ENCODE measurements around the gene HOXA4.

The HOXA4 gene

DNA sequence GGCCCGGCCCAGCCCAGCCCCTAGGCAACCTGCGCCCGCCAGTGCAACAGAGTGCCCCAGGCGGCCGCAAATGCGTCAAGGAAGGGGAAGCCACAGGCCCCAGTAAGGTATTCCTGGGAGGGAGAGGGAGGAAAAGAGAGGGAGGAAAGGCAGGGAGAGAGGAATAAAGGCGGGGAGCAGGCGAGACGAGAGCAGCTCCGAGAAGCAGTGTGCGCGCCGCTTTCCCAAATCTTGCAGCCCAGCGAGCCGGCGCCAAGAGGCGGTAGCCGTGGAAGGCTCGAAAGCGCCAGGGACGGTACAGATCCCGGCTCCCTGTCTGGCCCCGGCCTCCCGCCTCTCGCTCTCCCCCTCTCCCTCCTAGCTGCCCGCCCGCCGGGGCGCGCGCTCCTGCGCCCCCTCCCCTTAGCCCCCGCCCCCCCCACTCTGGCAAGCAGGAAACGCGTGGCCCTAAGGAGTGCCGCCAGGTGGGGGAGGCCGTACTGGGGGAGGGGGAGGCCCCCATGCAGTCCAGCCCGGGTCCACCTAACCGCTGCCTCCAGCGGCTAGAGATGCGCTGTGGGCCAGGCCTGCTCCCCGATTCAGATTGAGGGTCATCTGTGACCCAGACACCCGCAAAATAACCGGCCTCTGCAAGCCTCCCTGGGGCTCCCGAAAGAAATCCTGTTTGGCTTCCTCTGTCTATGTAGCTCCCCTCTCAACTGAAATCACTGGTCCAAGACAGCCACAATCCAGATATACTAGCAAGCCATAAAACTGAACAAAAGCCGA lies 39.3 kb upstream of the HOXA4 start:
- no peak for DNase-seq

DNA sequence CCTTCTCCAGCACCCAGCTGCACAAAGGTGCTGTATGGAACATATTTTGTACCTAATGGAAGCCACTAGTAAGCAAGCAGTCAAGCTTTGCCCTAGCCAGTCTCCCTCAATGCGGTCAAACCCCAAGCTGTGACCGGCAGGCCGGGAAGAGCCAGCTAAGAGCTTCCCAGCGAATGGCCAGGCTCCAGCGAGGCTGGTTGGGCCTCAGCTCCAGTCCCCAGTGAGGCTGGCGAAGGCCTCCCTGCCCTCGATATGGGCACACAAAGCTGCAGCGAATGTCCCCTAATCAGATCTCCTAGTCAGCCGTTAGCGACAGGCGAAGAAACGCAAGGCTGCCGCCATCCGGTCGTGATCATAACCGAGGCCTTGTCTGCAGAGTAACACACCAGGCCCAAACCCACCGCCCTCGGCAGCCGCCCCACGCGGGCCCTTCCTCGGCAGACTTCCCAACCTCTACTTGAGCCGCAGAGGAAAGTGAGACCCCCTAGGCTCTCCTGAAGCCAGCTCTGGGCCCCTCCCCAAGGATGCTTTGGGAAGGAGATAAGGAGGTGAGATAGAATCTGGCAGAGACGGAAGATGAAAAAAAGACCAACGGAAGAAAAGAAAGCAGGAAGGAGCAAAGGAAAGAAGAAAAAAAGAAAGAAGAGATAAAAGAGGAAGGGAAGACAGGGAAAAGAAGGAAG lies 37.8 kb upstream of the HOXA4 start:
- no peak for DNase-seq

DNA sequence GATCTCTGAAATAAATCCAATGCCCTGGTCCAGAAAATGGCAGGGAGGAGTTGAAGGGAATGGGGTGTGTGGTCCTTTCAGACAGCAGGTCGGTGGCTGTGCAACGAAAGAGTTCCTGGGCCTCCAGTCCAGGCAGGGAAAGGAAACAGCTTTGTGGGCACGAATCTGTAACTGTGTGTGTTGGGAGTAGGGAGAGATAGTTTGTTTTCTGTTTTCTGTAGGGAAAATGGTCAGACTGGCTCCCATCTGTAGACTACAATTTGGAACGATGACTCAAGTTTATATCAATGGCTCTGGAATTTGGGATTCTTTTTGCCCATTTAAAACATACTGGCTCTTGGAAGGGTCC lies 37.3 kb upstream of the HOXA4 start:
- no peak for DNase-seq

DNA sequence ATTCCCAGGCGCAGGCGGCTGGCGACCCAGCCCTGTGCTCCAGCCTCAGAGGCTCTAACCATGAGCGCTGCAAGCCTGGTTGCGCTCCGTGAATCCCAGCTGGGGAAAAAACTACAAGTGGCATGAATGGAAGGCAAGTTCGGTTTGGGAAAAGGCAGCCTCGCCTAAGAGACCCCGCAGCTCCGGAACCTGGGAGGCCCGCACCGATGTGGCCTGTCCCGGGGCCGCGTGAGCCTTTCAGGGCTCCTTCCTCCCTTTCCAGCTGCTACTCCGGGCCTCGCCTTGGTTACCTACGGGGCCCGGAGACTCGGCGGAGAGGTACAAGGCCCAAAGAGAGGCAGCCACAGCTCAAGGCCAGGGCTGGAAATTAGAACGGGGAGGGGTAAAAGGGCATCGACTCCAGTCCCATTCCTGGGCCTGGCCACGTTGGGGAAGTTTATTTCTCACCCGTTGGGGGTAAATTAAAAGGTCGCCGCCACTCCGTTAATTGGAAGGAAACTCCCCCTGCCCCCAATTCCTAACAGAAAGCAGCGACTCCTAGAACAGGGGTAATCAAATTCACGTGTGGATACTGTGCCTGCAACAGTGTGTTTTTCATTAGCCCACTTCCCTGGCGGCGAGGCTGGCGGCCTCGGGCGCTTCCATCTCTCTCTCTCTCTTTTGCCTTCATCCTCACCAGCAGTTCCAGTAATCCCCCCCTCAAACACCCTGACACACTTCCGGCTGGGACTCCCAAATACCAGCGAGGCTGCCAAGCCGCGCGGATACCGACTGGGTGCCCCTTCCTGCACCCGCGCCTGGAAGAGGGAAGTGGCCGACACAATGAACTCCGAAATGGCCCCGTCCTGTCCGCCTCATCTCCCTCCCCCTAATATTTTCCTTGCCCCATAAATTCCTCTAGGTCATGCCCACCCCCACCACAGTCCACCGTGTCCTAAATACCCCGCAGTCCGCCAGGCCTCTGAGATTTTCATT lies 36.3 kb upstream of the HOXA4 start:
- no peak for DNase-seq

DNA sequence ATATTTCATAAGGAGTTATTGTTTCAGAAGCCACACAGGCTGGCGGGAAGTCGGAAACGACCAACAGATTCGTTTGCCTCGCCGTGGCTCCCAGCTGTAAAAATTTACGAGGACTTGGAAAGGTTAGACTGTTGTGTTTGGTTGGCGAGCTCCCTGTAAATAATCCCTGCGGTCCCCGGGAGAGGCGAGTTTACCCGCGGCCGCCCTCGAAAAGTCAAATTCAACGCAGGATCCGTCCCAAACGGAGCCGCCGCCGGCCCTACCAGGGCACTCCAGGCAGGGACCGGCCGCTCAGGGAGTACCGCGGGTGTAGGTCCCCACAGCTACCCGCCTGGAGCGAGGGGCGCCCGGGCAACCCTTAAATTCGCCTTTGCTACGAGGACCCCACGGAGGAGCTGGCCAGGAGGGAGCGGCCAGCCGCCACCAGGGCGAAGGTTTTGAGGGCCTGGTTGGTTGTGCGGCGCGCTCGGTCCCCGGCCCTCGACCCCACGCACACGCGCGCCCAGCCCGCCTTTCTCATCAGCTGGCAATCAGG lies 35.5 kb upstream of the HOXA4 start:
- DNase-seq = no peak

DNA sequence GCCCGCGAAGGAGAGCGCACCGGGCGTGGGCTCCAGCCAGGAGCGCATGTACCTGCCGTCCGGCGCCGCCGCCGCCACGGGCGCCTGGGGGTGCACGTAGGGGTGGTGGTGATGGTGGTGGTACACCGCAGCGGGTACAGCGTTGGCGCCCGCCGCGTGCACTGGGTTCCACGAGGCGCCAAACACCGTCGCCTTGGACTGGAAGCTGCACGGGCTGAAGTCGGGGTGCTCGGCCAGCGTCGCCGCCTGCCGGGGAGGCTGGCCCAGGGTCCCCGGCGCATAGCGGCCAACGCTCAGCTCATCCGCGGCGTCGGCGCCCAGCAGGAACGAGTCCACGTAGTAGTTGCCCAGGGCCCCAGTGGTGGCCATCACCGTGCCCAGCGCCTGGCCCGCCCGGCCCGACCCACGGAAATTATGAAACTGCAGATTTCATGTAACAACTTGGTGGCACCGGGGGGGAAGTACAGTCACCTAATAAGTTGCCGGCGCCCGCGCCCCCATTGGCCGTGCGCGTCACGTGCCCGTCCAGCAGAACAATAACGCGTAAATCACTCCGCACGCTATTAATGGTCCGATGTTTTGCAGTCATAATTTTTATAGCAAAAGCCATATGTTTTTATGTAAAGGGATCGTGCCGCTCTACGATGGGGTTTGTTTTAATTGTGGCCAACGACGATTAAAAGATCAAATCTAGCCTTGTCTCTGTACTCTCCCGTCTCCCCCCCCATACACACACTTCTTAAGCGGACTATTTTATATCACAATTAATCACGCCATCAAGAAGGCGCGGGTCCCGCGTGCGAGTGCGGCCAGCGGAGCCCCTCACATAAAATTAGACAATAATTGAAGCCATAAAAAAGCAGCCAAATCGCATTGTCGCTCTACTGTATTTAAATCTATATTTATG lies 34.8 kb upstream of the HOXA4 start, which contains the start of gene HOXA9:
Gene HOXA9 (minus strand): TSS at position 449 of the 907 bp plus-strand sequence. CDS start 80 bp downstream, at position 369.
- no peak for DNase-seq

DNA sequence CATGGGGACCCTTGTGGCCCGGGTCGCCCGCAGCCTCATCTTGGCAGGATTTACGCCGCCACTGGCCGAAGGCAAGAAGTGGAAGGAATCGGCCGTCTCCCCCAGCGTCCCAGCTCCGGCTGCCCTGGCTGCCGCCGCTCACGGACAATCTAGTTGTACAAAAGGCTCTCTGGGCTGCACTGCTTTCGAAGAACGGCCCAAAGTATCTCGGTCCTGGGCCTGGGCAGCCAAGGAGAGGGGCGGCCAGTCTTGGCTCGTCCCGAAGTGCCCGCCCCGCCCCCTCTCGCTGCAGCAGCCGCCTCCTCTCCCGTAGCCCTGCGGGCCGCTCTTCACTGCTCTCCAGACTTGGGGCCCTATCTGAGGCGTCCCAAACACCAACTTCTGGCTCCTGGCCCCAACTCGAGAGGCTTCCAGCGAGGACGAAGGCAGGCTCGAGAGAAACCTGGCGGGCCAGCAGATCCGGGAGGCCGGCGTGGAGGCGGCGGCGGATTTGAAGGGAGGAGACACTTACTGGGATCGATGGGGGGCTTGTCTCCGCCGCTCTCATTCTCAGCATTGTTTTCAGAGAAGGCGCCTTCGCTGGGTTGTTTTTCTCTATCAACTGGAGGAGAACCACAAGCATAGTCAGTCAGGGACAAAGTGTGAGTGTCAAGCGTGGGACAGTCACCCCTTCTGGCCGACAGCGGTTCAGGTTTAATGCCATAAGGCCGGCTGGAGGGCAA lies 34.0 kb upstream of the HOXA4 start:
- no peak for DNase-seq

DNA sequence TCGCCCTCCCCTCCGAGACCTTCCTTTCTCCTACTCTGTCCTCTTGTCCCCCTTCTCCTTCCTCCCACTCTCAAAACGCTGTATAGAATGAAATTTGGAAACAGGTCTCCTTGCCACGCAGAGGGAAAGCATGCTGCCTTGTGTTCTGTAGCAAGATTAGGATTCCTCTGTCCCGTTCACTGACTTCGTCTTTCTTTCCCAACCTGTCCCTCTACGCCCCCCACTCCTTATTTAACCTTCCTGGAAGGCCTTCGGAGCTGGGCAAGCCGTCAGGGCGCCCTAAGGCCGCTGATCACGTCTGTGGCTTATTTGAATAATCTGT lies 33.4 kb upstream of the HOXA4 start:
- DNase-seq = no peak

DNA sequence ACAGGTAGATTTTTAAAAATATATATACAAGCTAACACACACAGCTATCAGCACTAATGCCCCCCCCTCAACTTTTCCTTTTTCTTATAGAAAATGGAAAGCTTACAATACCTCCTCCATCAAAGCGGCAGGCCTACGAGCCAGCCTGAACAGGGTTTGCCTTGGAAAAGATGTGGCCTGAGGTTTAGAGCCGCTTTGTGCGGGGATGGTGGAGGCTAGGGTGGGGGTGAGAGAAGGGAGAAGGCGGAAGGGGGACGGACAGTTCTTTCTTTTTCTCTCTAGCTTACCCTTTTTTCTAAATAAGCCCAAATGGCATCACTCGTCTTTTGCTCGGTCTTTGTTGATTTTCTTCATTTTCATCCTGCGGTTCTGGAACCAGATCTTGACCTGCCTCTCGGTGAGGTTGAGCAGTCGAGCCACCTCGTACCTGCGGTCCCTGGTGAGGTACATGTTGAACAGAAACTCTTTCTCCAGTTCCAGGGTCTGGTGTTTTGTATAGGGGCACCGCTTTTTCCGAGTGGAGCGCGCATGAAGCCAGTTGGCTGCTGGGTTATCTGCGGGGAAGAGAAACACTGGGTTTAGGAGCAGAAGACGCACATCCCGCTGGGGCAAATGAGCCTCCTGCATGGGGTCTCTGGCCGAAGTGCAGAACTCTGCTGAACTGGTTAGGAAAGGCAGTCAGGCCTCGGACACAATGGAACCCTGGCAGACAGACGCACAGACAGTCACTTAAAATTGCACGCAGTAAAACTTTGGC lies 32.9 kb upstream of the HOXA4 start:
- no peak for DNase-seq

DNA sequence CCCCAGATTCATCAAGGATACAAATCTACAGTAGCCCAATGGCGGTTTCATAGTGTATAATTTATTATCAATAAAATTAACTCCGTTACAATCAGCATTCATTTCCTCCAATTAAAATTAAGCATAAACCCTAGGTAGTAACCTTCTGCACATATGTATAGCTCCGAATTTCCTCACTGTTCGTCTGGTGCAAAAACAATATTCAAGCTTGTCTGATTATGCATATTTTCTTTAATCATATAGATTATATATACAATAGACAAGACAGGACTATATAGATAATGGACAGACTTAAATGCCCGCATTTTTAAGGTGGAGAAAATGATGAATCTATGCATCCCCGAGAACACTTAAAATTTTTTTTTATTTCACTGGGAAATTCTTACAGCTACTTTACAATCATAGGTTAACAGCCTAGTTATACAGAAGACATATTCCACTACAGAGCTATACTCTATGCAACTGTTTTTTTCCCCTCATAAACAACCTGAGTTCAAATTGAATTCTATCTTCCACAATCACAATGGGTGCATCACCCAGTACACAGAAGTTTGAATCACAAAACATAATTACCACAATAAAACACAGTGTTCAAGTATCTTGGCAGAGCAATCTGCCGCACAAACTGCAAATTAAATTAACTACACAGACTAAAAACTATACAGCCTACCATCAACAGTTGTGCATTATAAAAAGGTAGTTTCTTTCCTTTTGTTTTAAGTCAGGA lies 32.2 kb upstream of the HOXA4 start:
- DNase-seq = no peak

DNA sequence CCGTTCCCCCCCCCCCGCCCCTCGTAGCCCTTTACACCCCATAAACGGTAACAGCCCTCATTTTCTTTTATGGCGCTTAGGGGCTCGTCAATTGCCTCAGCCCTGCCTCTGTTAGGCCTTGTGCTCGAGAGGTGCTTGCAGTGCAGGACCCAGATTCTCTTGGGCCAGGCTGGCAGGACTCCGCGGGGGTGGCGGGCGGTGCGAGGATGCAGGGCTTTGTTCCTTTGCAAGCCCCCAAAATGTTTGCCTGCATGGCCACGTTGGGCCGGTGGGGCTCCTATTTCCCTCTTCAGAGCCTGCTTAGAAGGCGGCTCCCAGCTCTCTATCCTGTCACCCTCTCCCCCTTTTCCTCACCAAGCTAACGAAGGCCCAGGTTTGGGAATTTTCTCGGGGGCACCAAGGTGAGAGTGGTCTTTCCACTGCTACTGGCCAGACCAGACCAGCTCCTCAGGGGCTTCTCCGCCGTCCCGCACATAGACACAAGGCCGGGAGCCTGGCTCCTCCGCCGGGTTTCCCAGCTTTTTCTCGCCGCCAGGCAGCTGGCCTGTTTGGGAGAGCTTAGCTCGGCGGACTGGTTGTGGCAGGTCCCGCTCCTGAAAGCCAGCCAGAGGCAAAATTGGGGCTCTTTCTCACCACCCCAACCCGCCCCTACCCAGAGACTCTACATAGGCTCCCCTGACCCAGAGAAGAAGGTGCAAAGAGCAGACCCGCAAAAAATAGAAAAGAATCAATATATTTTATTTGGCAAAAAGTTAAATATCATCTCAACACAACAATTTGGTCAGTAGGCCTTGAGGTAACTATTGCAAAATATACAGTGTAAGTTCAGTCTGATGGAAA lies 31.4 kb upstream of the HOXA4 start:
- no peak for DNase-seq

DNA sequence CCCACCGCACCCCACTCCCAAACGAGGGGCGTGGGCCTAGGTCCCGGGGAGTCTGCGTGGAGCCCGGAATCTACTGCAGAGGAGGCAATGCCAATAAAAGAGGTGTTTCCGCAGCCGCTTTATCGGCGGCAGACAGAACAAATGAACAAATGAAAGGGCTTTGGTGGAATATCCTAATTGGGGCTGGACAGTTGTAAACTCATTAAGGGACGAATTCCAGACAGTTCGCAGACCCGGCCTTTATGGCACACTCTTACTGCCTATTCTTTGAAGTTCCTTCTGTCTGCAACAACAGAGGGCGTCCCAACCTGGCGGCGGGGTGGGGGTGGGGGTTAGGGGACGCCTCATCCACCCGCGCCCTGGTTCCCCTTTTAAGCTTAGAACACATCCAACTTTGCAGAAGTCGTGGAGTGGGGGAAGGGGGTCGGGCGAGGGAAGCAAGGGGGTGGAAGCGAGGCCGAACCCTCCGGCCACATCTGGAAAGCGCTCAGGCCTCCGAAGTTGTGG lies 30.7 kb upstream of the HOXA4 start:
- DNase-seq = no peak

DNA sequence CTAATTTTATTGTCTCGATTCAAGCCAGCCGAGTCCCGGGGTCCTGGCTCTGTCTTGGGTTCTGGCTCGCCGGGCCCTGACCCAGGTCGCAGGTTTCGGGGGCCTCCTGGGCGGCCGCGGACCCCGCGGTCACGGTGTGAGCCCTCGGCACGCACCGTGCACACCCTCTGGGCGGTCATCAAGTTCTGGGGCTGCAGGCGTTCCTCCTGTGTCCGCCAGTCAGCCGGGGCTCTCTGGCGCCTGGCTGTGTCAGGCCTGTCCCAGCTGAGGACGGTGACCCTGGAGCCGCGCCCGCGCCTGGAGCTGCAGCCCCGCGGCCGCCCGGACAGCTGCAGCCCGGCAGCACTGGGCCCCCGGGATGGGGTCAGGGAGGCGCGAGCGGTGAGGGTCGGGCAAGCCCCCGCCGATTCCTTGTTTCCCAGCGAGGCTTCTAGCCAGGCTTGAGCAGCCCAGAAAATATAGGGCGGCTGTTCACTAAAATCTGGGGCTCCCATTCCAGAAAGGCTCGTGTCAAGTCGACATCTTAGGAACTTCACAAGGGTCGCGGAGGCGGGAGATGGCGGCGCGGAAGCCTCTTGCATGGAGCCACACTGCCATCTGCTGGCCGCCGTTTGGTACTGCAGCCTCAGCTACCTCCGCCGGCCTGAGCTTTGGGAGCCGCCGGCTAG lies 30.1 kb upstream of the HOXA4 start:
- DNase-seq = peak; percentile 68 to 83 (median 76)

DNA sequence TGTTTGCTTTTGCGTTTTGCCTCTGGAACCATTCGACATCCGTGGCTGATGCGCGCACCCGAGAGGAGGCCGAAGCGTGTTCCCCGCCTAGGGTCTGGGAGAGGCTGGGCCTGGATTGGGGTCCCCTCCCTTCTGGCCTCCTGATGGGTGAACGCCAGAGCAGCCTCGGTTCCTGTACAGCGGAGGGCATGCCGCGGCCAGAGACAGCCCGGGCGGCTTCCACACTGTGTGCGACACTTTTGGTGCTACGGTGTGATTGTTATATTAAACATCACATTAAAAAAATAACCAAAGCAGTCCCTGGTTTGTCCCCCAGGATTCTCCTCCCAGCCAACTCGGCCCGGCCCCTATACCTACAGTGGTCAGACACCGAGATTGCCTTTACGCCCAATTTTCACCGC lies 29.6 kb upstream of the HOXA4 start:
- DNase-seq = no peak

DNA sequence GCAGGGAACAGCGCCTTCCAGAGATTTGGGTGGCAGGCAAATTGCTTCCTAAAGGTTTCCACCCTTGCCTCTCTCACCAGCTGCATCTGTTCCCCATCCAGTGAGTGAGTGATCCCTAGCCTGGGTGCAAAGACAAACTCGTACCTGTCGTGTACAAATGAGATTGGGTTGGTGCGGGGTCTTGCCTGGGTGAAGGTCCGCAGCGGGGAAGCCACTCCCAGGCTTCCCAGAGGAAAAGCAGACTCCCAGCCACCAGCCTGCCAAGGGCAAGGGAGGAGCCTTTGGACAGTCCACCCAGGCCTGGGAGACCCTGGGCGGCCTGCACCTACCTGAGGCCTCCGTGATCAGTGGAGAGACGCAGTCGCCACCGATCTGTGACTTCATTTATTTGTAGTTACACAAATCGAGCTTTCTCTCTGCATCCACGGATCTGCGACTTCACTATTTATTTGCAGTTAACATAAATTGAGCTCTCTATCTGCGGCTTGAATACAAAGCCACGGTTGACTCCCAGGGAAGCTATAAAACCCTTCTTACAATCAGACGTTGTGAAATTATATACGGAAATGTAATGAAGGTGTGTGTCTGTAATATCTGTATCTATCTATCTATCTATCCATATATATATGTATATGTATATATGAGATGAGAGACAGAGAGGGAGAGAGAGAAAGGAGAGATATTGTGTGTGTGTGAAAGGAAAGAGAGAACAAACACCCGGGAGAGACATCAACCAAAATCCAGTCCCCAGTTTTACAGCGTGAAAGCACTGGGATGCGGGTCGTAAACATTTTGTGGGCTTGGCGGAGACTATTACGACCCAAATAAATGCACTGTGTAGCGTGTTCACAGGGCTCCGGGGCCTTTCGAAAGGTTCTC lies 28.9 kb upstream of the HOXA4 start:
- DNase-seq = no peak

DNA sequence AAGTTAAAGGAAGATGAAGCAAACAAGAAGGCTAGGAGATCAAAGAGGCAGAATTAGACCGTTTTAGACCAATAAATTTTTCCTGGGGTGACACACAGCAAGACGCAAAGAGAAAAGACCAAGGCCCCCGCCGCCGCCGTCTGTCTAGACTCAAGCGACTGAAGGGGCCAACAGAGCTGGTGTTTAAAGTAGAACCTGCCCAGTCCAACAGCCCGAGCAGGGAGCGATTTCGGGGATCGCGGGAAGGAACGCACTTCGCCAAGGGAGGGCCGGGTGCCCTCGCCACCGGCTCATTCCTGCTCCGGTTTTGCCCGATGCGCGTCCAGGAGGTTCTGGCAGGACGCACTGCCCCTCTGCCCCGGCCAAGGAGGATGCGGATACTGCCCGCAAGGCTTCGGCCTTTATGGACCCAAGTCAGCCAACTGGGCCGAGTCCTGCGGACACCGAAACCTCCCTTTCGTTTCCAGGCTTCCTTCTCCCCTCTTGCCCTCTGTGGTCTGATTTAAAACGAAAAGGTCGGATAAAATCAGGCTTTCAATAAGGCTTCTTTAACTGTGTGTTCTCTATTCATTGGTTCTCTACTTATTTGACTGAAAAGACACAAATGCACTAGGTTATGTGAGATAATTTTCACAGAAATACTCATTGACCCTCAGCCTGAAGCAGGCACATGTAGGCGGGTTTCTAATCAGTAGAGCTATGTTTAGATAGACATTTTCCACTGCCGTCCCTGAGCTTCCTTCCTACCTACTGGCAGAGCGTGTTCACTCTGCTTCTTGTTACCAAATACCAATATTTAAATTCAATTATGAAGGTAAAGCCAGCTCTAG lies 28.1 kb upstream of the HOXA4 start:
- DNase-seq = no peak
